ENCODE data around the gene IPO9. TPM values are rescaled to one million over a fixed set of nuclear protein-coding genes. Genes with fewer than 3 reads are reported as not detected.

IPO9 gene
- total and polyA plus RNA-seq, 10 of the 15 experiments (the other 5 are each of a cell fraction or from before 2014, with no cell fraction given): 19.1 to 77.3 (median 34.1) TPM

- CTCF ChIA-PET: interaction anchor here (0.6 to 0.7 kb wide), 2 partner anchors 10 to 115 kb away, joined by 3 read pairs; partner anchors contain the start of gene TIMM17A
- Histone ChIP-seq H3K36me3 (ENCODE audit: control insufficient read depth in 2 of 2, insufficient read depth in 2 of 2, low read length in 1 of 2) (peaks cover 0 to 14% of the 10 kb centered on the region in 2 experiments; a peak in 2 of 4 replicates), H4K20me1 (ENCODE audit: control insufficient read depth, insufficient read depth) (no peaks in the 10 kb centered on the region), H3K9ac (ENCODE audit: control insufficient read depth, insufficient read depth, low read length) (no peak overlapping the region), H3K27me3 (replicated peaks in 1 of 2; ENCODE audit: control insufficient read depth in 2 of 2, insufficient read depth in 2 of 2, low read length in 1 of 2) (no peaks in the 10 kb centered on the region), H3K4me1 (ENCODE audit: control insufficient read depth, insufficient read depth, low read length) (no peaks in the 10 kb centered on the region), H3K79me2 (ENCODE audit: control insufficient read depth, insufficient read depth, low read length) (peaks cover 70% of the 10 kb centered on the region), H3K4me3 (no peak overlapping the region), H3K27ac (ENCODE audit: control insufficient read depth, insufficient read depth) (no peak overlapping the region), H3K4me2 (ENCODE audit: control insufficient read depth, insufficient read depth) (no peak overlapping the region), H3K9me3 (replicated peaks; ENCODE audit: control insufficient read depth, insufficient read depth, low read length) (no peaks in the 10 kb centered on the region), H2AFZ (ENCODE audit: control insufficient read depth, low read depth, low read length) (no peak overlapping the region)
- WGBS (ENCODE audit: insufficient coverage, insufficient replicate concordance, low lambda C conversion rate, missing lambda C conversion rate): 96% methylated on average over 4 of the region's 4 CpGs
- no peak for DNase-seq (ENCODE audit: low read depth, low spot score)
- no TSS peak for BruUV-seq (replicated peaks)
- in situ Hi-C loops (cut with MboI): no loop called here
- RAD21 ChIA-PET (ENCODE audit: unreplicated experiment): no interaction called here
- SMC1A ChIA-PET (ENCODE audit: uncharacterized antibody, unreplicated experiment): interaction anchor here (1.2 kb wide), 1 partner anchor 10 kb away, joined by 5 read pairs; no protein-coding TSS in a partner anchor
- ATAC-seq: no peak
- POLR2A ChIA-PET: no interaction called here
- no peak for FAIRE-seq
- TF ChIP-seq CREB1 (IDR thresholded peaks at IDR 0.05; ENCODE audit: low read depth) (no peak), HDAC2 (IDR thresholded peaks at IDR 0.05) (no peak), JUNB (IDR thresholded peaks at IDR 0.05) (no peak), SREBF1 (IDR thresholded peaks at IDR 0.05; ENCODE audit: low read length) (no peak), RELB (IDR thresholded peaks at IDR 0.05; ENCODE audit: low read depth) (no peak), PAX8 (IDR thresholded peaks at IDR 0.05) (no peak), ZBED1 (IDR thresholded peaks at IDR 0.05; ENCODE audit: borderline replicate concordance) (no peak), BRCA1 (IDR thresholded peaks at IDR 0.05; ENCODE audit: low read depth, low read length) (no peak), TCF12 (IDR thresholded peaks at IDR 0.05; ENCODE audit: low read depth, low read length) (no peak), CBX5 (IDR thresholded peaks at IDR 0.05; ENCODE audit: low read depth) (no peak), KDM1A (IDR thresholded peaks at IDR 0.05; ENCODE audit: borderline replicate concordance) (no peak), NRF1 (conservative IDR thresholded peaks at IDR 0.05; ENCODE audit: low read depth, low read length) (no peak), CHD4 (IDR thresholded peaks at IDR 0.05) (no peak), SKIL (IDR thresholded peaks at IDR 0.05; ENCODE audit: low read depth, poor library complexity, severe bottlenecking) (no peak), IRF3 (IDR thresholded peaks at IDR 0.05) (no peak), BHLHE40 (IDR thresholded peaks at IDR 0.05; ENCODE audit: borderline replicate concordance in 1 of 2, low read depth in 2 of 2, low read length in 1 of 2) (no peak), CREM (IDR thresholded peaks at IDR 0.05; ENCODE audit: low read depth) (no peak), NR2F1 (conservative IDR thresholded peaks at IDR 0.05) (no peak), CEBPZ (IDR thresholded peaks at IDR 0.05; ENCODE audit: low read depth, low read length) (no peak)
- intact Hi-C loops (cut with micrococcal nuclease; ENCODE audit: unreplicated experiment): no loop called here
Measured at GRCh38 chr1:201840055-201840454, 11.1 kb downstream of the IPO9 start.

Measured in GM12878 (cell line).